Vagina (tissue), 2 donors: Measurements from ENCODE around the gene SLFNL1.

ENCODE experiments used
- CTCF ChIP-seq, 3 experiments: fragments of 450-650 bp in 2 of 3; fragments of 200-600 bp in 1 of 3; sonication (generic) in 1 of 3; IDR thresholded peaks; one replicate each; pipeline ENCODE4 v1.5.1; 2017 to 2019; ENCODE audit warnings: antibody characterized with exemption in 3 of 3, mild to moderate bottlenecking in 2 of 3, moderate library complexity in 2 of 3
- POLR2A ChIP-seq, 2 donors: fragments of 450-650 bp; IDR thresholded peaks; one replicate each; pipeline ENCODE4 v1.6.1; 2017; ENCODE audit warnings: antibody characterized with exemption in 2 of 2, mild to moderate bottlenecking in 2 of 2, moderate library complexity in 2 of 2

- TF ChIP-seq CTCF (IDR thresholded peaks at IDR 0.05) (no peak), POLR2A (IDR thresholded peaks at IDR 0.05) (no peak)
Measured at GRCh38 chr1:41020109-41020576, 1.4 kb downstream of the SLFNL1 start.
